HFF-Myc (cell line): ENCODE measurements around the gene MYH13.

Source experiments
- DNase-seq: peaks from one replicate; pipeline ENCODE4 v3.0.0-alpha.2; 2011; ENCODE audit warnings: low read depth; ENCODE audit errors: extremely low read depth
- H3K4me3 ChIP-seq: replicated peaks from 2 replicates; pipeline ENCODE4 v1.5.1; 2011; ENCODE audit warnings: low read depth, mild to moderate bottlenecking, control low read depth, low read length
- CTCF ChIP-seq: IDR thresholded peaks from 2 replicates; pipeline ENCODE4 v1.5.1; 2012; ENCODE audit warnings: mild to moderate bottlenecking, low read depth, low read length, control low read depth; ENCODE audit errors: missing control alignments

Gene MYH13

GRCh38 chr17:10311131-10311530 lies 61.7 kb downstream of the MYH13 start:
- TF ChIP-seq CTCF: no peak
- DNase-seq: no peak
- H3K4me3 ChIP-seq: no peak overlapping the region

- TF ChIP-seq CTCF: no peak
- DNase-seq: no peak
- no peak overlapping the region for H3K4me3 ChIP-seq
Observed at GRCh38 chr17:10309003-10309974, 63.5 kb downstream of the MYH13 start.

- DNase-seq: no peak
- H3K4me3 ChIP-seq: no peak overlapping the region
- no peak for TF ChIP-seq CTCF
Observed at GRCh38 chr17:10306585-10306984, 66.2 kb downstream of the MYH13 start.

GRCh38 chr17:10305398-10305797 lies 67.4 kb downstream of the MYH13 start:
- no peak overlapping the region for H3K4me3 ChIP-seq
- TF ChIP-seq CTCF: no peak
- DNase-seq: no peak

DNA sequence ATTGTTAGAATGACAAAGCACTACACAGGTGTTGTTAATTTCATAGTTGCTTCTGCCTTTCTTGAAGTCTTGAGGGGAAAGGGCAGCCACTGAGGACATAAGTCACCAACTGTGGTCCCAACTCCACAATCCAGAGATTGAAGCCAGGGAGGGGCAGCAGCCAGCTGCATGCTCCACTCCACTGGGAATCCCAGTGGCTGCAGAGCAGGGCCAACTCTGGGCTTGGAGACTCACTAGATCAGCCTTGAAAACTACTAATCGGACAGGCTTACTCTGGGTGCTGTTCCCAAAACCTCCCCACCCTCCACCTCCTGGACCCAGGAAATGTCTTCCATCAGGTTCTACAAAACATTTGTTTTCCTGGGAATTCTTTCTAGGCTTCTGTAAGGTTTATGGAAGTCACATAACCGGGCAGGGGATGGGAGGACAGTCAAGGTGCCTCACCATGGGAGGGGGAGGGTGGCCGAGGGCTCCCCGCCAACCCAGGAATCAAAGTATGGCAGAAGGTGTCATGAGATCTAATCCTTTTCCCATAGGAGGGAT lies 68.0 kb downstream of the MYH13 start:
- no peak overlapping the region for H3K4me3 ChIP-seq
- no peak for TF ChIP-seq CTCF
- no peak for DNase-seq

GRCh38 chr17:10297691-10298090 lies 75.1 kb downstream of the MYH13 start:
- no peak for TF ChIP-seq CTCF
- H3K4me3 ChIP-seq: no peak overlapping the region
- no peak for DNase-seq
